NCI-H1092 treated with DMSO at 0.1 percent for 48 hours (cell line): ENCODE data around the gene OSBP.

ENCODE experiments used
- DNase-seq: peaks from one replicate; lab custom pipeline; 2025; lab: John Stamatoyannopoulos, UW

Gene OSBP

GRCh38 chr11:59602432-59602831, 13.1 kb downstream of the OSBP start:
- no peak for DNase-seq

- DNase-seq, result no peak
Observed at GRCh38 chr11:59601788-59602187, 13.8 kb downstream of the OSBP start.

GRCh38 chr11:59600636-59601035, 14.9 kb downstream of the OSBP start:
- no peak for DNase-seq

GRCh38 chr11:59600234-59600633, 15.3 kb downstream of the OSBP start:
- DNase-seq, result no peak

- no peak for DNase-seq
Observed at GRCh38 chr11:59598961-59599360, 16.6 kb downstream of the OSBP start.

GRCh38 chr11:59584294-59584693, 31.3 kb downstream of the OSBP start:
- no peak for DNase-seq

GRCh38 chr11:59582006-59582405, 33.6 kb downstream of the OSBP start:
- DNase-seq, result no peak

GRCh38 chr11:59578369-59578768, 37.2 kb downstream of the OSBP start:
- no peak for DNase-seq

- no peak for DNase-seq
Observed at GRCh38 chr11:59575505-59575904, 40.1 kb downstream of the OSBP start.

- no peak for DNase-seq
Observed at GRCh38 chr11:59574932-59575502, 40.6 kb downstream of the OSBP start.

- DNase-seq, result no peak
Observed at GRCh38 chr11:59574467-59574866, 41.1 kb downstream of the OSBP start.

- no peak for DNase-seq
Observed at GRCh38 chr11:59573216-59573615, 42.4 kb downstream of the OSBP start.

- no peak for DNase-seq
Observed at GRCh38 chr11:59572091-59572490, 43.5 kb downstream of the OSBP start.

GRCh38 chr11:59562292-59562691, 53.3 kb downstream of the OSBP start:
- DNase-seq, result no peak

- DNase-seq, result peak; percentile 87
Observed at GRCh38 chr11:59560702-59561473, 54.7 kb downstream of the OSBP start.

- DNase-seq, result peak; percentile 79
Observed at GRCh38 chr11:59560290-59560701, 55.3 kb downstream of the OSBP start.

- DNase-seq, result no peak
Observed at GRCh38 chr11:59559886-59560285, 55.7 kb downstream of the OSBP start.

- no peak for DNase-seq
Observed at GRCh38 chr11:59558270-59558643, 57.3 kb downstream of the OSBP start.

GRCh38 chr11:59556917-59557348, 58.6 kb downstream of the OSBP start:
- peak; percentile 42 for DNase-seq

- DNase-seq, result peak; percentile 31
Observed at GRCh38 chr11:59556115-59556916, 59.3 kb downstream of the OSBP start.

GRCh38 chr11:59555601-59556114, 59.9 kb downstream of the OSBP start:
- no peak for DNase-seq

GRCh38 chr11:59553323-59553722, 62.3 kb downstream of the OSBP start:
- no peak for DNase-seq

- no peak for DNase-seq
Observed at GRCh38 chr11:59552844-59553243, 62.7 kb downstream of the OSBP start.
